H7 (cell line): ENCODE measurements around the gene DEK. TPM values are rescaled to one million over a fixed set of nuclear protein-coding genes. Genes with fewer than 3 reads are reported as not detected.
"Not testable (repeated sequence)": the region's sequence is repeated elsewhere in the genome, so short reads cannot be mapped to it uniquely, and the experiment has no call there.

Experiments
- DNase-seq: peaks from one replicate; pipeline ENCODE4 v3.0.0; 2012
- H3K27me3 ChIP-seq: 2 replicates; pipeline ENCODE4 v1.6.0; 2011; ENCODE audit warnings: mild to moderate bottlenecking, low read length; ENCODE audit not compliant: control insufficient read depth, insufficient read depth
- H3K36me3 ChIP-seq: replicated peaks from 2 replicates; pipeline ENCODE4 v1.5.1; 2011; ENCODE audit warnings: low read length; ENCODE audit not compliant: control insufficient read depth, insufficient read depth
- H3K4me3 ChIP-seq: 2 replicates; pipeline ENCODE4 v1.5.1; 2011; ENCODE audit warnings: low read depth, mild to moderate bottlenecking, control low read depth, low read length, moderate library complexity; ENCODE audit not compliant: insufficient read depth
- total RNA-seq: library from RNA; depleted of rRNA; stranded (reverse); fragments of >200 nt; shearing (Covaris generic); gene quantifications from 2 replicates; pipeline ENCODE4 v1.2.3, GENCODE V29; 2014

The DEK gene
- total RNA-seq, 1 experiment from 2014 or later = 156 TPM

DNA sequence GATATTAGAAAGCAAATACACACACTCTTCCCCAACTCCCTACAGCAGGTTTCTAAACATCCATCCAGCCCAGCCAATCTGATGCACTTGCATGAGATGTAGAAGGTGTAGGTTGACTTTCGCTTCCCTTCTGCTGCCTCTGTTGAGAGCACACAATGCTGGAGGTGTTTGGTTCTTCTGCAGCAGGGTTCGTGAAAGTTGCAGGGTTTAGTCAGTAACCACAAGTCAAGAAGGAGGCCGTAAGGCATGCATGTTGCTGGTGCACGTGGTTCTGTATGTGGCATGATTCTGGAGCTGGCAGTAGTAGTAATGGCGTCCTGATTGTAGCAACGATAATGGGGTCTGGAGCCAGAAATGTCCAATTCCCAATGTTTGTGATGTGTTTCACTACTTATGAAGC is 53.0 kb downstream of the DEK start:
- no peak for DNase-seq
- H3K4me3 ChIP-seq = no peak overlapping the region
- no peaks in the 10 kb centered on the region for H3K27me3 ChIP-seq
- peaks cover 2% of the 10 kb centered on the region; the same call in 1 of the 2 replicates for H3K36me3 ChIP-seq

DNA sequence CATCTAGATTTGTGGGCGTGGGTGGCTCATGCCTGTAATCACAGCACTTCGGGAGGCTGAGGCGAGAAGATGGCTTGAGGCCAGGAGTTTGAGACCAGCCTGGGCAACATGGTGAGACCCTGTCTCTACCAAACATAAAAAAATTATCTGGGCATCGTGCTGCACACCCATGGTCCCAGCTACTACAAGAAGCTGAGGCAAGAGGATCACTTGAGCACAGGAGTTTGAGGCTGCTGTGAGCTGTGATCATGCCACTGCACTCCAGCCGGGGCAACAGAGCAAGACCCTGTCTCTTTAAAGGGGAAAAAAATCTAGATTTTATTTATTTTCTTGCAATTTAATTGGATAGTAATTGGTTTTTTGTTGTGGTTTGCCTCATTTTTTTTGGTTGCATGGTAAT is 53.6 kb downstream of the DEK start:
- DNase-seq = no peak
- no peak overlapping the region for H3K4me3 ChIP-seq
- no peaks in the 10 kb centered on the region for H3K27me3 ChIP-seq
- peaks cover 2% of the 10 kb centered on the region; the same call in 1 of the 2 replicates for H3K36me3 ChIP-seq

DNA sequence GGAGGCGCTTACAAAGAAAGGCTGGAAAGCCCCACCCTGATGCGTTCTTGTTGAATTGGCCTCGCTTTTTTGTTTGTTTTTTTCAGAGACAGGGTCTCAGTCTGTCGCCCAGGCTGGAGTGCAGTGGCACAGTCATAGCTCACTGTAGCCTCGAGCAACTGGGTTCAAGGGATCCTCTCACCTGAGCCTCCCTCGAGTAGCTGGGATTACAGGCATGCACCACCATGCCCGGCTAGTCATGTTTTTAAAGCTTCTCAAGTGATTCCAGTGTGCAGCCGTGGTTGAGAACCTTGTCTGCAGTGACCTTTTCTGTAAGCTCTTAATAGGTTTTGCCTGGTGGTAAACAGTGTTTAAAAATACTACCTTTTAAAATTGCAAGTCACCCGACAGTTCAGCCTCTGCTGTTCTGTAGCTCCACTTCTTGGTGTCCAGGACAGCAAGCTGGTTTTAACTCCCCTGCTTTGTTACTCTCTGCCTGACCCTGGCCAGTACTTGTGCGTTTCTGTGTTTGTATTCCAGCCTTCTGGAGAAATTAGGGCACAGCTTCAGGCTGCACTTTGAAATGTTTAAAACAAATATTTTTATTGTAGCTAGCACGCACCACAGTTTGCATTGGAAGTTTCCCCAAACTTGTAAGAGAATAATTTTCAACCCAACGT is 54.7 kb downstream of the DEK start:
- Histone ChIP-seq H3K4me3 (no peak overlapping the region), H3K27me3 (no peaks in the 10 kb centered on the region), H3K36me3 (peaks cover 2% of the 10 kb centered on the region; the same call in 1 of the 2 replicates)
- no peak for DNase-seq

DNA sequence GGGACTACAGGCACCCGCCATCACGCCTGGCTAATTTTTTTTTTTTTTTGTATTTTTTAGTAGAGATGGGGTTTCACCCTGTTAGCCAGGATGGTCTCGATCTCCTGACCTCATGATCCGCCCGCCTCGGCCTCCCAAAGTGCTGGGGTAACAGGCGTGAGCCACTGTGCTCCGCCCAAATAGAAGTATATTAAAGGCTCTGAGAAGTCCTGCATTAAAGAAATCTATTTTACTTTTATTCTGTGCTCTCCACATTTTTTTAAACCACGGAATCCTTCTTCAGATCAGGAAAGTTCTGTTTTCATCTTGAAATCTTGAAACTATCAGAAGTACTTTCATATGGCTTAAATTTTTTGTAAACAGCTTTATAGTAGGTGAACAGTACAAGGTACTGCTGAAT is 55.6 kb downstream of the DEK start:
- H3K4me3 ChIP-seq, H3K27me3 ChIP-seq, DNase-seq, H3K36me3 ChIP-seq: not testable (repeated sequence)

DNA sequence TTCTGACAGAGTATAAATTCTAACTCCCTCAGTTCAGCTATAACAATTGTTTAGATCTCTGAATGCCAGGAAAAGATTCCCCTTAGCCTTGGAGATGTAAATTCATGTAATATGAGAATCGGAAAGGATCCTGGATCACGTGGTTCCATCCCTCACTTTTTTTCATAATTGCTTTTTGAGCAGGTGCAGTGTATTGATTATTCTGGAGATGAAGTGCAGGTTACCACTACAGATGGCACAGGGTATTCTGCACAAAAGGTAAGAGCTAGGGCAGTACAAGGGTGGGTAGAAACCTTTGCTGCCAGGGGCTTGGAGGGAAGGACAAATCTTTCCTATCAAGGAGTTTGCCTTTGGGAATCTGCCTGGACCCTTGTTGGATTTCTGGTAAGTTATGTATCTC is 56.4 kb downstream of the DEK start:
- Histone ChIP-seq H3K27me3 (no peaks in the 10 kb centered on the region), H3K36me3 (peaks cover 2% of the 10 kb centered on the region; the same call in 1 of the 2 replicates), H3K4me3 (no peak overlapping the region)
- DNase-seq = no peak

DNA sequence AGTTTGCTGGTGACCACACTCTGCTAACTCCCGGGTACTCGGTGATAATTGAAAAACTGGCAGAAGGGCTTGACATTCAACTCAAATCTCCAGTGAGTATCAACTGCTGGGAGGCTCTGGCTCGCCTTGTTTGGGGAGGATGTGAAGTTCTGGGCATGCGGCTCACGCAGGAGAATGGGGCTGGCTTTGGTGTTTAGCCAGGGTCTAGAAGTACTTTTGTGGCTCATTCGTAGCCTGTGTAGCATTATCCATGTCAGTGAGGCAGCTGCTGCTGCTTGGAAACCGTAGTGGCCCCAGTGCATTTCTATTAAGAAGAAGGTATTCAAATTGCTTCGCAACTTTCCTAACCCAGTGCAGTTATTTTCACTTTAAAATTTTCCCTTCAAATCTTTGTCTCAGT is 56.9 kb downstream of the DEK start:
- no peaks in the 10 kb centered on the region; the same call in 1 of the 2 replicates for H3K36me3 ChIP-seq
- H3K27me3 ChIP-seq = no peaks in the 10 kb centered on the region
- no peak for DNase-seq
- H3K4me3 ChIP-seq = no peak overlapping the region

DNA sequence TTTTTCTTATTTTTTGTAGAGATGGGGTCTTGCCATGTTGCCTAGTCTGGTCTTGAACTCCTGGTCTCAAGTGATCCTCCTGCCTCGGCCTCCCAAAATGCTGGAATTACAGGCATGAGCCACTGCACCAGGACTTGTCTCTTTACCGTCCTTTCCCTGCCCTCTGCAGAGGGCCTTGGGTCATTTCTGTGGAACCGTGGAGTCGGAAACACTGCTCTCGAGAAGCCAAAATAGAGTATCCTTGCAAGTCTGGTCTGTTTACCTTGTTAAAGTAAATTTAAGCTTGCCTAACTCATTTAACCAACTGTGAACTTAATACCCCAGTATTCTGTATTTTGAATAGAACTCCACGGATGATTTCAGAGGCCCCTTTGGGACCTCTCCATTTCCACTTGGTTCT is 57.7 kb downstream of the DEK start:
- Histone ChIP-seq H3K4me3 (no peak overlapping the region), H3K27me3 (no peaks in the 10 kb centered on the region), H3K36me3 (no peaks in the 10 kb centered on the region; the same call in 1 of the 2 replicates)
- DNase-seq = no peak

DNA sequence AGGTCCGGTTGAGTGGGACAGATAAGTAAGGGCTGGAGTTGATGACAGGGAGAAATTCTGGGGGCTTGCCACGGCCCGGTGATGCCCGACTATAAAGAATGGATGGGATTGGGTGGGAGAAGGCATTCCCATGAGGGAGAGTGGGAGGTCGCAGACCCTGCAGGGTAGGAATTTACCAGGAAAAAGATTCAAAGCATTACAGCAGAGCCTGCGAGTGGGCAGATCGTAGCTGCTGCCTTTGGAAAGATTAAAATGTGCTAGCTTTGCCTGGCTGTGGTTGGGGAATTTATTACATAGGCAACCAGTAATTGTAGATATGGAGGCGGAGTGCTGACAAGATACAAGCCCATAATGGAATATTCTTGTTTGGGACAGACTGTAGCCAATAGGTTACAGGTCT is 59.6 kb downstream of the DEK start:
- no peak for DNase-seq
- Histone ChIP-seq H3K27me3 (no peaks in the 10 kb centered on the region), H3K4me3 (no peak overlapping the region), H3K36me3 (no peaks in the 10 kb centered on the region; the same call in 1 of the 2 replicates)

DNA sequence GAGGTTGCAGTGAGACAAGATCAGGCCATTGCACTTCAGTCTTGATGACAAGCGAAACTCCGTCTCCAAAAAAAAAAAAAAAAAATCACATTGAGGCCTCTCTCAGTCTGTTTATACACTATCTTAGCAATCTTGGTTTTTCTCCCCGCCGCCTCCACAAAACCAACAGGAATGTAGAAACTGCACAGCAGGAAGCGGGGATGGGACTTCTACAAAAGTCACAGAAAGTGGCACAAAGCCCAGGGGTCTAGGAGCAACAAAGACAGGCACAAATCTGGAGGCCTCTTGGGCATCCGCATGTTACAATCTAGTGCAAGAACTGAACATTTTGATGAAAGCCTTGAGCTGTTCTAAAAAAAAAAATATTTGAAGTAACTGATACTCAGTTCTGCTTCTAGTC is 60.5 kb downstream of the DEK start:
- no peak overlapping the region for H3K4me3 ChIP-seq
- DNase-seq = no peak
- H3K36me3 ChIP-seq = no peaks in the 10 kb centered on the region; the same call in 1 of the 2 replicates
- H3K27me3 ChIP-seq = no peaks in the 10 kb centered on the region

DNA sequence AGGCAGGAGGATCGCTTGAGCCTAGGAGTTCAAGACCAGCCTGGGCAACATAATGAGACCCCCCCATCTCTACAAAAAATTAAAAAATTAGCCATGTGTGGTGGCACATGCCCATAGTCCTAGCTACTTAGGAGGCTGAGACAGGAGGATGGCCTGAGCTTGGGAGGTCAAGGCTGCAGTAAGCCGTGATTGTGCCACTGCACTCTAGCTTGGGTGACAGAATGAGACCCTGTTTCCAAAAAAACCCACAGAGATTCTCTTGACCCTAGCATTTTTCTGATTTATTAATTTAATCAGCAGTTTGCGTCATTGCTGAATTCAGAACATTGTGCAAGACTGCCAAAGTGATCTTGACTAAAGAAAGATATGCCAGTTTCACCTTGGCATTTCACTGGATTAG is 72.3 kb downstream of the DEK start:
- no peaks in the 10 kb centered on the region for H3K27me3 ChIP-seq
- DNase-seq = no peak
- H3K4me3 ChIP-seq = no peak overlapping the region
- H3K36me3 ChIP-seq = no peaks in the 10 kb centered on the region

DNA sequence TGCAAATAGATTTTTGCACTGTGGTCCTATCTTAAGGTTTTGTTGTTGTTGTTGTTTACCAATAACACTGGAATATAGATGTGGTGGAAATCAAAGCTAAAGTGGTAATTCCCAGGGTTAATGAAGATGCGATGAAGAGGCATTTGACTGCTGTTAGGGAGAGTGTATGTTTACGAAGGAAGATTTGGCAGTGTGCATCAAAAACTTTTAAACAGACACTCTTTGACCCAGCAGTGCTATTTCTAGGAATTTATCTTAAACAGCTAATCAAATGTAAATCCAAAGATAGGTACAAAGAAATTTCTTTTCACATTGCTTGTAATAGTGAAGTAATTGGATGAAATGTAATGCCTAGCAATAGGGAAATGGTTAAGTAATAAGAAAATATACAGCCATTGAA is 75.1 kb downstream of the DEK start:
- no peak for DNase-seq
- H3K36me3 ChIP-seq = no peaks in the 10 kb centered on the region
- H3K27me3 ChIP-seq = no peaks in the 10 kb centered on the region
- H3K4me3 ChIP-seq = no peak overlapping the region

DNA sequence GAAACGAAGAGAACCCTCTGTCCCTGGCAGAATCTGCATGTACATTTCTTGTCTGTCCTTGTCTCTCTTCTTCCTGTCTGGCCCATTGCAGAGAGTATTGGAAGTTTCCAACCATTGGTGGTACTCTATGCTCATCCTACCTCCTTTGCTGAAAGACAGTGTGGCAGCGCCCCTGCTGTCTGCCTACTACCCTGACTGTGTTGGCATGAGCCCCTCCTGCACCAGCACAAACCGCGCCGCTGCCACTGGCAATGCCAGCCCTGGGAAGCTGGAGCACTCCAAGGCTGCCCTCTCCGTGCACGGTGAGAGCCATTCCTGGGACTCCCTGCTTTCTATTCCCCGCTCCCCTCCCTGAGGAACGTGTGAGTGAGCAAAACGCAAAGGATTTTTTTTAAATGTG is 76.6 kb downstream of the DEK start:
- peak; percentile 21 for DNase-seq
- H3K36me3 ChIP-seq = no peaks in the 10 kb centered on the region
- H3K4me3 ChIP-seq = no peak overlapping the region
- no peaks in the 10 kb centered on the region for H3K27me3 ChIP-seq

DNA sequence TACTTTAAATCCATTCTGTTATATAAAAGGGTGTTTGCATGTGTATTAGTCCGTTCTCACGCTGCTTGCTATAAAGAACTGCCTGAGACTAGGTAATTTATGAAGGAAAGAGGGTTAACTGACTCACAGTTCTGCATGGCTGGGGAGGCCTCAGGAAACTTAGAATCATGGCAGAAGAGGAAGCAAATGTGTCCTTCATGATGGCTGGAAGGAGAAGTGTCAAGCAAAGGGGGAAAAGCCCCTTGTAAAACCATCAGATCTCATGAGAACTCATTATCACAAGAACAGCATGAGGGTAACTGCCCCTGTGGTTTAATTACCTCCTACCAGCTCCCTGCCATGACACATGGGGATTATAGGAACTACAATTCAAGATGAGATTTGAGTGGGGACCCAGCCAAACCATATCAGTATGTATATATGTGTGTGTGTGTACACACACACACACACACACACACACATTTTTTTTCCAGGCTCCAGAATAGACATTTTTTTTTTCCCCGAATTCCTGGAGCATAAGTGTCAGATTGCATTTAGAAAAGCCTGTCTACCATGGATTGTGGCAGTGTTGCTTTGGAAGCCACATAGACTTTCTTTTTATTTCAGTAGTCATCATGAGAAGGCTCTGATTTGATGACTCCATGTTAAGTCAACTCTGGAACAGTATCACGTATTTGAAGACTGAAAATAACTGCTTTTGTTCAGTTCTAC is 77.6 kb downstream of the DEK start:
- no peaks in the 10 kb centered on the region for H3K27me3 ChIP-seq
- H3K36me3 ChIP-seq = no peaks in the 10 kb centered on the region
- H3K4me3 ChIP-seq = no peak overlapping the region
- DNase-seq = no peak

DNA sequence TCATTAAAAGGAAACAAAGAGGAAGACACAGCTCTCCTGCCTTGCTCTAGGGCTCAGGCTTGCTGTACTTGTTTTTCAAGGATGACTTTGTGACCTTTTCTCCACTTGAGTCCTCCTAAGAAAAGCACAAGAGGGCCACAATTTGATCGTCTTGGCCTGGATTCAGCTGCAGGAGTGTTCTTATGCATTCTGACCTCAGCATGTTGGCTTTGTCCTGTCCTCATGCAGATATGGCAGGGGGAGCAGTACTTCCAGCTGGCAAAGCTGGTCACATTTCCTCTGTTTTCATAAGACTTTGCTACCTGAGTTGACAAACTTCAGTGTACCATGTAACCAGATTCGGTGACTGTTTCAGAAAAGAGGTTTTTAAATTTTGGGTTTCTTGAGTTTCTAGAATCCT is 78.3 kb downstream of the DEK start:
- DNase-seq = peak; percentile 67
- Histone ChIP-seq H3K4me3 (no peak overlapping the region), H3K27me3 (no peaks in the 10 kb centered on the region)

DNA sequence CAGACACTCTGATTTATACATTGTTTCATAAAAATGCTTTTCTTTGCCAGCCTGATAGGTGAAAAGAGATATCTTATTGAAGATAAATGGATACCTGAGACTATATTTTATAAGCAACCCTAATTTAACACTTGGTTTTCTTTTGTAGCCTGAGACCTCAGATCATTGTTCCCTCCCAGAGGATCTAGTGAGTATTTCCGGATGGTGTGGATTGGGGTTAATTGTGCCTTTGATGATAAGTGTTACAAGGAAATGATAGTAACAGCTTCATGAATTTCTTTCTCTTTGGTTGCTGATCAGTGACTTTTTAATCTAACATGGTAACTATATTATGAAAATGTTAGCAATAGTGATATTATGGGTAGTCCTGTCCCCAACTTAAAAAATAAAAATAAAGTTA is 78.7 kb downstream of the DEK start:
- no peak for DNase-seq
- H3K4me3 ChIP-seq = no peak overlapping the region
- no peaks in the 10 kb centered on the region for H3K36me3 ChIP-seq
- H3K27me3 ChIP-seq = no peaks in the 10 kb centered on the region

More for the DNA sequence above, 78.3 kb downstream of the DEK start:
- H3K36me3 ChIP-seq = no peaks in the 10 kb centered on the region
